HK-2 (cell line): ENCODE results near the gene CEP164.

Experiments used
- DNase-seq: peaks from one replicate; pipeline ENCODE4 v3.0.0-alpha.2; 2018; ENCODE audit not compliant: unreplicated experiment

Gene CEP164

GRCh38 chr11:117461396-117462182 lies 133.9 kb downstream of the CEP164 start:
- no peak for DNase-seq

GRCh38 chr11:117462183-117462863 lies 134.7 kb downstream of the CEP164 start:
- DNase-seq, result no peak

- no peak for DNase-seq
These were observed 135.2 kb downstream of the CEP164 start for GRCh38 chr11:117462864-117463247.
